ENCODE measurements around the gene IDH2.

DNA sequence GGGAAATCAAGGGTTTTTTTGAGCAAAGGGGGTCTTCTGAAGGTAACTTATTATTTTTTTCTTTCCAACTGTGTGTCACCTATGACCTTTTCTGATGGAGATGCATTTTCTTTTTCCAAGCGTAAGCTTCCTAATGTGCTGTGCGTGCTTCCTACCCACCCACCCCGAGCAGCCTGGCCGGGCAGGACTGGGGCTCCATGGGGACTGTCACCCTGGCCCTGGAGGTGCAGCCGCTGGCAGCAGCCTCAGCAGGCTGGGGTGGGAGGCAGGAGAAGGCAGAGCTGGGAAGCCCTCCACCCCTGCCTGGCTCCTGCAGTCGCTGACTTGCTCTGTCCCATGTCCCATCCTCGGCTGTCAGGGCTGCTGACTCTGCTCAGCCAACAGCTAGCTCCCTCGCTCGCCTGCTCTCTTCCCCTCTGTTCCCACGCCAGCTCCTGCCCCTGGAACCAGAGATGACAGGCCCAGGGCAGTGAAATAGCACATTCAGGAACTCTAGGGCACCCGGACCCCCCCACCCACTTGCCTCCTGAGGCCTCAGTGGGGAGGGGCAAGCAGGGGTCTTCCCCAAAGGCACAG lies 21.4 kb downstream of the IDH2 start:
- TF ChIP-seq, protein P1, sequence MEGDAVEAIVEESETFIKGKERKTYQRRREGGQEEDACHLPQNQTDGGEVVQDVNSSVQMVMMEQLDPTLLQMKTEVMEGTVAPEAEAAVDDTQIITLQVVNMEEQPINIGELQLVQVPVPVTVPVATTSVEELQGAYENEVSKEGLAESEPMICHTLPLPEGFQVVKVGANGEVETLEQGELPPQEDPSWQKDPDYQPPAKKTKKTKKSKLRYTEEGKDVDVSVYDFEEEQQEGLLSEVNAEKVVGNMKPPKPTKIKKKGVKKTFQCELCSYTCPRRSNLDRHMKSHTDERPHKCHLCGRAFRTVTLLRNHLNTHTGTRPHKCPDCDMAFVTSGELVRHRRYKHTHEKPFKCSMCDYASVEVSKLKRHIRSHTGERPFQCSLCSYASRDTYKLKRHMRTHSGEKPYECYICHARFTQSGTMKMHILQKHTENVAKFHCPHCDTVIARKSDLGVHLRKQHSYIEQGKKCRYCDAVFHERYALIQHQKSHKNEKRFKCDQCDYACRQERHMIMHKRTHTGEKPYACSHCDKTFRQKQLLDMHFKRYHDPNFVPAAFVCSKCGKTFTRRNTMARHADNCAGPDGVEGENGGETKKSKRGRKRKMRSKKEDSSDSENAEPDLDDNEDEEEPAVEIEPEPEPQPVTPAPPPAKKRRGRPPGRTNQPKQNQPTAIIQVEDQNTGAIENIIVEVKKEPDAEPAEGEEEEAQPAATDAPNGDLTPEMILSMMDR (IDR thresholded peaks at IDR 0.05): no peak
- TF ChIP-seq EZH2 (IDR thresholded peaks at IDR 0.05) (no peak), EZH2phosphoT487 (IDR thresholded peaks at IDR 0.05) (no peak)

Data from neural progenitor cell (in vitro differentiated cells).